Esophagus (tissue), 2 donors: ENCODE data around the gene CDH22. TPM values are rescaled to one million over a fixed set of nuclear protein-coding genes. Genes with fewer than 3 reads are reported as not detected.

Experiments used
- H3K27ac ChIP-seq, 2 donors: one replicate each; pipeline ENCODE4 v1.5.1; 2013; ENCODE audit warnings: low read depth in 2 of 2, mild to moderate bottlenecking in 2 of 2, inconsistent platforms in 1 of 2, low read length in 1 of 2, moderate library complexity in 1 of 2
- H3K27me3 ChIP-seq, 2 donors: one replicate each; pipeline ENCODE4 v1.6.1; 2013; ENCODE audit warnings: low read length in 2 of 2, control low read depth in 1 of 2, mild to moderate bottlenecking in 1 of 2; ENCODE audit not compliant: insufficient read depth in 2 of 2, control insufficient read depth in 1 of 2
- H3K36me3 ChIP-seq, 2 donors: one replicate each; pipeline ENCODE4 v1.6.1; 2013; ENCODE audit warnings: low read length in 1 of 2; ENCODE audit not compliant: control insufficient read depth in 2 of 2, insufficient read depth in 2 of 2
- H3K4me1 ChIP-seq, 2 donors: one replicate each; pipeline ENCODE4 v1.6.1; 2013; ENCODE audit warnings: low read length in 1 of 2; ENCODE audit not compliant: control insufficient read depth in 2 of 2, insufficient read depth in 2 of 2
- H3K4me3 ChIP-seq, 2 donors: one replicate each; pipeline ENCODE4 v1.5.1; 2013; ENCODE audit warnings: low read length in 2 of 2, mild to moderate bottlenecking in 2 of 2, low read depth in 1 of 2, moderate library complexity in 1 of 2
- H3K9me3 ChIP-seq, 2 donors: one replicate each; pipeline ENCODE4 v1.6.1; 2013; ENCODE audit warnings: mild to moderate bottlenecking in 2 of 2, low read depth in 1 of 2, low read length in 1 of 2, moderate library complexity in 1 of 2; ENCODE audit not compliant: control insufficient read depth in 2 of 2, insufficient read depth in 1 of 2
- WGBS, 2 donors: extraction: QIAGEN DNeasy Blood & Tissue Kit; methylation state at CpG; one replicate each; pipeline ENCODE4 v1.1.7; 2013; 5-methylcytosine and 5-hydroxymethylcytosine counted together
- polyA plus RNA-seq, 2 donors: library from polyadenylated mRNA; stranded (reverse); fragments of 200-250 nt; gene quantifications; one replicate each; pipeline ENCODE4 v1.2.3, GENCODE V29; 2013
- donor health status: healthy with polysubstance abuse.
- donor health status: Bipolar disorder and iron deficiency.

Gene CDH22
- polyA plus RNA-seq, 2 donors: 0.55 to 0.86 TPM

GRCh38 chr20:46154305-46154704 lies 154.0 kb downstream of the CDH22 start:
- Histone ChIP-seq H3K36me3 (no peaks in the 10 kb centered on the region), H3K4me3 (no peak overlapping the region), H3K27ac (no peak overlapping the region), H3K4me1 (no peaks in the 10 kb centered on the region), H3K9me3 (no peaks in the 10 kb centered on the region), H3K27me3 (no peaks in the 10 kb centered on the region)
- 76 to 78% methylated on average over 5 of the region's 5 CpGs for WGBS, 2 donors

GRCh38 chr20:46152824-46153586 lies 155.3 kb downstream of the CDH22 start:
- no peaks in the 10 kb centered on the region for H3K9me3 ChIP-seq
- no peak overlapping the region for H3K4me3 ChIP-seq
- H3K36me3 ChIP-seq: no peaks in the 10 kb centered on the region
- WGBS, 2 donors: 68 to 74% methylated on average over 33 of the region's 33 CpGs
- no peaks in the 10 kb centered on the region for H3K4me1 ChIP-seq
- H3K27ac ChIP-seq: no peak overlapping the region
- H3K27me3 ChIP-seq: no peaks in the 10 kb centered on the region

- H3K9me3 ChIP-seq: no peaks in the 10 kb centered on the region
- H3K36me3 ChIP-seq: no peaks in the 10 kb centered on the region
- no peaks in the 10 kb centered on the region for H3K4me1 ChIP-seq
- H3K4me3 ChIP-seq: no peak overlapping the region
- H3K27ac ChIP-seq: no peak overlapping the region
- H3K27me3 ChIP-seq: no peaks in the 10 kb centered on the region
- 70 to 80% methylated on average over 7 of the region's 7 CpGs for WGBS, 2 donors
These were observed 156.4 kb downstream of the CDH22 start for GRCh38 chr20:46151936-46152335.

- Histone ChIP-seq H3K27me3 (no peaks in the 10 kb centered on the region), H3K4me1 (no peaks in the 10 kb centered on the region), H3K27ac (no peak overlapping the region), H3K9me3 (no peaks in the 10 kb centered on the region), H3K36me3 (no peaks in the 10 kb centered on the region), H3K4me3 (no peak overlapping the region)
- WGBS, 2 donors: 48 to 57% methylated on average over 5 of the region's 5 CpGs
These were observed 157.4 kb downstream of the CDH22 start for GRCh38 chr20:46150943-46151342.

- Histone ChIP-seq H3K9me3 (no peaks in the 10 kb centered on the region), H3K4me3 (no peak overlapping the region), H3K27me3 (no peaks in the 10 kb centered on the region), H3K36me3 (no peaks in the 10 kb centered on the region), H3K4me1 (peaks cover 0 to 3% of the 10 kb centered on the region in 2 donors), H3K27ac (no peak overlapping the region)
- WGBS, 2 donors: 64 to 76% methylated on average over 14 of the region's 14 CpGs
These were observed 159.7 kb downstream of the CDH22 start for GRCh38 chr20:46148313-46149208.

- H3K27ac ChIP-seq: no peak overlapping the region
- H3K9me3 ChIP-seq: no peaks in the 10 kb centered on the region
- no peaks in the 10 kb centered on the region for H3K27me3 ChIP-seq
- WGBS, 2 donors: 40 to 56% methylated on average over 3 of the region's 3 CpGs
- H3K36me3 ChIP-seq: no peaks in the 10 kb centered on the region
- H3K4me3 ChIP-seq: no peak overlapping the region
- H3K4me1 ChIP-seq: peaks cover 0 to 3% of the 10 kb centered on the region in 2 donors
These were observed 162.6 kb downstream of the CDH22 start for GRCh38 chr20:46145713-46146112.

- Histone ChIP-seq H3K36me3 (no peaks in the 10 kb centered on the region), H3K4me3 (no peak overlapping the region), H3K27ac (no peak overlapping the region), H3K9me3 (no peaks in the 10 kb centered on the region), H3K27me3 (no peaks in the 10 kb centered on the region), H3K4me1 (peaks cover 1 to 6% of the 10 kb centered on the region in 2 donors)
- WGBS, 2 donors: 54 to 55% methylated on average over 8 of the region's 8 CpGs
These were observed 163.8 kb downstream of the CDH22 start for GRCh38 chr20:46144432-46145025.

GRCh38 chr20:46142124-46142523 lies 166.2 kb downstream of the CDH22 start:
- no peaks in the 10 kb centered on the region for H3K9me3 ChIP-seq
- no peak overlapping the region for H3K27ac ChIP-seq
- H3K36me3 ChIP-seq: no peaks in the 10 kb centered on the region
- no peaks in the 10 kb centered on the region for H3K27me3 ChIP-seq
- H3K4me3 ChIP-seq: no peak overlapping the region
- H3K4me1 ChIP-seq: peaks cover 5 to 21% of the 10 kb centered on the region in 2 donors
- 26 to 43% methylated on average over 5 of the region's 5 CpGs for WGBS, 2 donors

GRCh38 chr20:46139908-46140482 lies 168.3 kb downstream of the CDH22 start:
- WGBS, 2 donors: 33 to 39% methylated on average over 5 of the region's 5 CpGs
- no peak overlapping the region for H3K27ac ChIP-seq
- no peaks in the 10 kb centered on the region for H3K36me3 ChIP-seq
- no peak overlapping the region for H3K4me3 ChIP-seq
- H3K27me3 ChIP-seq: no peaks in the 10 kb centered on the region
- peaks cover 5 to 21% of the 10 kb centered on the region in 2 donors for H3K4me1 ChIP-seq
- no peaks in the 10 kb centered on the region for H3K9me3 ChIP-seq
